Ovary (tissue), 9 donors: Measurements from ENCODE around the gene FGF12. TPM values are rescaled to one million over a fixed set of nuclear protein-coding genes. Genes with fewer than 3 reads are reported as not detected.

ENCODE experiments used
- DNase-seq, 5 donors: peaks; one replicate each; pipeline ENCODE4 v3.0.0-alpha.2; 2019 to 2020
- H3K27ac ChIP-seq, 2 donors: fragments of 200-600 bp; one replicate each; pipeline versions ENCODE4 v1.5.1 to v1.8.0; 2019 to 2022
- H3K27me3 ChIP-seq: fragments of 200-600 bp; one replicate; pipeline ENCODE4 v1.8.0; 2022
- H3K36me3 ChIP-seq: fragments of 200-600 bp; sonication (generic); one replicate; pipeline ENCODE4 v1.5.1; 2019
- H3K4me1 ChIP-seq: one replicate; pipeline ENCODE4 v1.8.1; 2013; ENCODE audit warnings: mild to moderate bottlenecking, moderate library complexity; ENCODE audit not compliant: insufficient read depth
- H3K4me3 ChIP-seq: fragments of 200-600 bp; sonication (generic); one replicate; pipeline ENCODE4 v1.5.1; 2017
- H3K9me3 ChIP-seq, 2 donors: fragments of 200-600 bp in 1 of 2; sonication (generic) in 1 of 2; one replicate each; pipeline versions ENCODE4 v1.5.1 to v1.8.1; 2013 to 2019; ENCODE audit warnings: mild to moderate bottlenecking in 1 of 2, moderate library complexity in 1 of 2
- EP300 ChIP-seq: sonication (generic); formaldehyde crosslinking; IDR thresholded peaks from one replicate; pipeline ENCODE4 v1.6.1; 2017; ENCODE audit warnings: antibody characterized with exemption
- POLR2A ChIP-seq: fragments of 450-650 bp; IDR thresholded peaks from one replicate; pipeline ENCODE4 v1.6.1; 2017; ENCODE audit warnings: antibody characterized with exemption, mild to moderate bottlenecking, moderate library complexity
- WGBS, 3 donors: extraction: QIAGEN DNeasy Blood & Tissue Kit in 1 of 3; methylation state at CpG; one replicate each; pipeline versions ENCODE4 v1.1.5 to v1.1.7; 2013 to 2017; 5-methylcytosine and 5-hydroxymethylcytosine counted together
- intact Hi-C, 4 donors: fragments of 100-400 bp; cut with DNase I; formaldehyde crosslinking; loops; one replicate each; pipeline versions ENCODE4 v1.11.0 to v1.15.1; 2022 to 2023
- polyA plus RNA-seq, 2 donors: library from polyadenylated mRNA; stranded (reverse); fragments of 200-250 nt in 1 of 2; fragments of 350-450 nt in 1 of 2; fragmentation: Illumina TruSeq in 1 of 2; extraction: RNeasy Lipid Tissue Mini Kit (QIAGEN cat#74804) in 1 of 2; gene quantifications; one replicate each; pipeline ENCODE4 v1.2.3, GENCODE V29; 2013 to 2014
- total RNA-seq, 7 donors: library from RNA; depleted of rRNA in 2 of 7; stranded (reverse); fragments of >200 nt in 2 of 7; fragmentation: NEBNext Ultra II Directional in 3 of 7; extraction: Animal tissue kit (Norgen Biotek cat#: 25700) in 3 of 7; gene quantifications; one replicate each; pipeline versions ENCODE4 v1.1.0 to v1.2.4, GENCODE V29; 2016 to 2023
- TF ChIP-seq, protein P1 (sequence below), 3 donors: fragments of 450-650 bp in 2 of 3; fragments of 200-600 bp in 1 of 3; IDR thresholded peaks; one replicate each; pipeline versions ENCODE4 v1.5.1 to v1.8.0; 2016 to 2022; ENCODE audit warnings: antibody characterized with exemption in 3 of 3, mild to moderate bottlenecking in 1 of 3
- donor health status: DM: no; HTN: no; CAD: no; lungs with moderate emphysema.
- donor health status: DM: no; HTN: no; CAD: no.
- donor health status: Bipolar disorder and iron deficiency.
- donor health status: DM: yes; HTN: yes; CAD: no.
- donor health status: DM: no; HTN: no; CAD: no.
- donor health status: DM: yes; HTN: yes; CAD: no.

The FGF12 gene
- total and polyA plus RNA-seq, 9 donors: 0.24 to 4.0 (median 1.7) TPM

DNA sequence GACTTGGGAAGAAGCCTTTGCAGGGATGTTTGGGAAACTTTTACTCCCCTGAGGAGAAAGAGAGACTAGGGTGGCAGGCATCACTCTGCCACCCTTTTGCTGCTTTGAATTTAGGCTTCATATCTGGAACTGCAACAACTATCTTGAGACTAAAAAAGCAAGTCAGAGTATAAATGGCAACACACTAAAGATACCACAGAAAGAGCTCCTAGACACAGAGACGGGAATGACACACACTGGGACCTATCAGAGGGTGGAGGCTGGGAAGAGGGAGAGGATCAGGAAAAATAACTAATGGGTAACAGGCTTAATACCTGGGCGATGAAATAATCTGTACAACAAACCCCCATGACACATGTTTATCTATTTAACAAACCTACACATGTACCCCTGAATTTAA lies 237.8 kb downstream of the FGF12 start:
- intact Hi-C loops: no loop called here
- Histone ChIP-seq H3K27ac (no peak overlapping the region), H3K4me1 (no peaks in the 10 kb centered on the region), H3K27me3 (no peaks in the 10 kb centered on the region), H3K36me3 (no peaks in the 10 kb centered on the region), H3K9me3 (no peaks in the 10 kb centered on the region), H3K4me3 (no peak overlapping the region)
- no peak for DNase-seq
- TF ChIP-seq POLR2A (no peak), EP300 (no peak)
- TF ChIP-seq, protein P1, sequence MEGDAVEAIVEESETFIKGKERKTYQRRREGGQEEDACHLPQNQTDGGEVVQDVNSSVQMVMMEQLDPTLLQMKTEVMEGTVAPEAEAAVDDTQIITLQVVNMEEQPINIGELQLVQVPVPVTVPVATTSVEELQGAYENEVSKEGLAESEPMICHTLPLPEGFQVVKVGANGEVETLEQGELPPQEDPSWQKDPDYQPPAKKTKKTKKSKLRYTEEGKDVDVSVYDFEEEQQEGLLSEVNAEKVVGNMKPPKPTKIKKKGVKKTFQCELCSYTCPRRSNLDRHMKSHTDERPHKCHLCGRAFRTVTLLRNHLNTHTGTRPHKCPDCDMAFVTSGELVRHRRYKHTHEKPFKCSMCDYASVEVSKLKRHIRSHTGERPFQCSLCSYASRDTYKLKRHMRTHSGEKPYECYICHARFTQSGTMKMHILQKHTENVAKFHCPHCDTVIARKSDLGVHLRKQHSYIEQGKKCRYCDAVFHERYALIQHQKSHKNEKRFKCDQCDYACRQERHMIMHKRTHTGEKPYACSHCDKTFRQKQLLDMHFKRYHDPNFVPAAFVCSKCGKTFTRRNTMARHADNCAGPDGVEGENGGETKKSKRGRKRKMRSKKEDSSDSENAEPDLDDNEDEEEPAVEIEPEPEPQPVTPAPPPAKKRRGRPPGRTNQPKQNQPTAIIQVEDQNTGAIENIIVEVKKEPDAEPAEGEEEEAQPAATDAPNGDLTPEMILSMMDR (IDR thresholded peaks at IDR 0.05): no peak
- 67 to 79% (median 75%) methylated on average over 2 of the region's 2 CpGs for WGBS, 3 donors

GRCh38 chr3:192487033-192487432 lies 240.3 kb downstream of the FGF12 start:
- WGBS, 3 donors: 77 to 88% (median 83%) methylated on average over 3 of the region's 3 CpGs
- H3K4me1 ChIP-seq: no peaks in the 10 kb centered on the region
- H3K36me3 ChIP-seq: no peaks in the 10 kb centered on the region
- no peaks in the 10 kb centered on the region for H3K27me3 ChIP-seq
- H3K27ac ChIP-seq: no peak overlapping the region
- no peak for TF ChIP-seq EP300
- TF ChIP-seq, protein P1 (IDR thresholded peaks at IDR 0.05): no peak
- TF ChIP-seq POLR2A: no peak
- no peak overlapping the region for H3K4me3 ChIP-seq
- no peak for DNase-seq
- H3K9me3 ChIP-seq: no peaks in the 10 kb centered on the region
- intact Hi-C loops: no loop called here

DNA sequence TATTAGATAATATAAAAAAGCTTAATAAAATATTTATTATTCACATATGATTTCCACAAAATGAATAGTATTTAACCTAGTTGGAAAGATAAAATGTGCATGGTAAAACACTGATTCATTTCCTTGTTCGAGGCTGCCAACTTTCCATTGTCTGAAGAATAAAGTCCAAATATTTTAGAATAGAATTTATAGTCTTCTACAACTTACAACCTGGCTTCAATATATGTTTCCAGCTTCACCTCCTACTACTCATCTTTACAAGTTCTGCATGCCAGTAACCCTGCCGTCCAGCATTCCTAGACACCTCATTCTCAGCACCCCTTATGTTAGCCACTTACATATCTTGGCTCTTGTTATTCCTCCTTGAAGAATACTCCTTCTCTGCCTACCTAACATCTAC lies 244.5 kb downstream of the FGF12 start:
- DNase-seq: no peak
- Histone ChIP-seq H3K4me3 (no peak overlapping the region), H3K36me3 (no peaks in the 10 kb centered on the region), H3K27me3 (no peaks in the 10 kb centered on the region), H3K27ac (no peak overlapping the region), H3K4me1 (no peaks in the 10 kb centered on the region), H3K9me3 (no peaks in the 10 kb centered on the region)
- TF ChIP-seq, protein P1 (IDR thresholded peaks at IDR 0.05): no peak
- no peak for TF ChIP-seq POLR2A
- intact Hi-C loops: no loop called here
- 8 to 37% (median 15%) methylated on average over 2 of the region's 2 CpGs for WGBS, 3 donors

- Histone ChIP-seq H3K27ac (no peak overlapping the region), H3K36me3 (no peaks in the 10 kb centered on the region), H3K9me3 (no peaks in the 10 kb centered on the region), H3K4me1 (no peaks in the 10 kb centered on the region), H3K27me3 (no peaks in the 10 kb centered on the region), H3K4me3 (no peak overlapping the region)
- WGBS, 3 donors: 34 to 49% (median 40%) methylated on average over 7 of the region's 7 CpGs
- TF ChIP-seq POLR2A (no peak), EP300 (no peak)
- TF ChIP-seq, protein P1 (IDR thresholded peaks at IDR 0.05): no peak
- DNase-seq: no peak
- intact Hi-C loops: no loop called here
These were observed 244.9 kb downstream of the FGF12 start for GRCh38 chr3:192482391-192482790.

DNA sequence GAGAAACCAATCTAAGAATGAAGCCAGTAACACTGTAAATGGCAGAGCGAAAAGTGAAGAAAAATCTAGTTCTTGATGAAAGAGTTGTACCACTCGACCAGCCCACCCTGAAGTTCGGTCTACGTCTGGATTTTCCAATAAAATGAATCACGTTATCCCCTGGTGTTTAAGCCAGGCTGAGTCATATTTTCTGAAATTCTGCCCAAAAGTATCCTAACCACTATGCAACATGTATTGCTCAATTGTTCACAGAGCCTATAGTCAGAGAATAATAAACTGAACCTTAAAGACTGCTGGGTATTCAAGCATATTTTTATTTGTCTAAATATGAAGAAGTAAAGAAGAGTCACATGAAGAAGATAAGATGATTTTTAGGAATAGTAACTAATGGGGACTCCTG lies 245.7 kb downstream of the FGF12 start:
- no peak overlapping the region for H3K27ac ChIP-seq
- no peaks in the 10 kb centered on the region for H3K27me3 ChIP-seq
- TF ChIP-seq POLR2A (no peak), EP300 (no peak)
- TF ChIP-seq, protein P1 (IDR thresholded peaks at IDR 0.05): no peak
- H3K9me3 ChIP-seq: no peaks in the 10 kb centered on the region
- intact Hi-C loops: no loop called here
- DNase-seq: no peak
- no peaks in the 10 kb centered on the region for H3K36me3 ChIP-seq
- H3K4me1 ChIP-seq: no peaks in the 10 kb centered on the region
- 75 to 83% (median 78%) methylated on average over 5 of the region's 5 CpGs for WGBS, 3 donors
- no peak overlapping the region for H3K4me3 ChIP-seq
